GM23338 (cell line): ENCODE measurements around the gene CAMKK2. TPM values are rescaled to one million over a fixed set of nuclear protein-coding genes. Genes with fewer than 3 reads are reported as not detected.

ENCODE experiments used
- ATAC-seq: fragments of 200-7000 bp; cut with Tn5 transposase; 3 replicates; pipeline ENCODE4 v1.9.1; 2020
- DNase-seq: peaks from one replicate; pipeline ENCODE4 v3.0.0-alpha.2; 2015; ENCODE audit warnings: low spot score
- H2AFZ ChIP-seq: fragments of 200-600 bp; sonication (generic); 2 replicates; pipeline ENCODE4 v1.8.0; 2016; ENCODE audit warnings: antibody characterized with exemption, mild to moderate bottlenecking, moderate library complexity
- H3F3A ChIP-seq: fragments of 200-600 bp; sonication (generic); replicated peaks from 2 replicates; pipeline ENCODE4 v1.8.0; 2017; ENCODE audit warnings: antibody characterized with exemption, mixed run types, low read depth
- H3K27ac ChIP-seq: fragments of 200-600 bp; sonication (generic); 2 replicates; pipeline ENCODE4 v1.6.1; 2016; ENCODE audit warnings: low read depth
- H3K27me3 ChIP-seq: fragments of 200-600 bp; sonication (generic); 2 replicates; pipeline ENCODE4 v1.8.0; 2016; ENCODE audit warnings: mild to moderate bottlenecking, mixed run types, moderate library complexity; ENCODE audit not compliant: insufficient read depth
- H3K36me3 ChIP-seq: fragments of 200-600 bp; sonication (generic); 2 replicates; pipeline ENCODE4 v1.8.0; 2016; ENCODE audit warnings: mild to moderate bottlenecking; ENCODE audit not compliant: insufficient read depth
- H3K4me1 ChIP-seq: fragments of 200-600 bp; sonication (generic); 2 replicates; pipeline ENCODE4 v1.8.0; 2016; ENCODE audit warnings: mild to moderate bottlenecking, moderate library complexity; ENCODE audit not compliant: insufficient read depth
- H3K4me2 ChIP-seq: fragments of 200-600 bp; sonication (generic); 2 replicates; pipeline ENCODE4 v1.7.1; 2017; ENCODE audit warnings: mixed run types
- H3K4me3 ChIP-seq: fragments of 200-600 bp; sonication (generic); 2 replicates; pipeline ENCODE4 v1.6.1; 2016; ENCODE audit warnings: mixed run types
- H3K79me2 ChIP-seq: fragments of 200-600 bp; sonication (generic); replicated peaks from 2 replicates; pipeline ENCODE4 v1.8.0; 2017; ENCODE audit warnings: mild to moderate bottlenecking; ENCODE audit not compliant: insufficient read depth
- H3K9me2 ChIP-seq: fragments of 200-600 bp; sonication (generic); 2 replicates; pipeline ENCODE4 v1.8.0; 2017; ENCODE audit not compliant: insufficient read depth
- H4K20me1 ChIP-seq: fragments of 200-600 bp; sonication (generic); replicated peaks from 2 replicates; pipeline ENCODE4 v1.8.0; 2017; ENCODE audit warnings: mild to moderate bottlenecking; ENCODE audit not compliant: insufficient read depth
- H3K27ac Mint-ChIP-seq: 2 replicates; pipeline ENCODE4 v1.8.0; 2020; ENCODE audit warnings: inconsistent platforms, mild to moderate bottlenecking, moderate library complexity, mixed read lengths
- H3K27me3 Mint-ChIP-seq: 3 replicates; pipeline ENCODE4 v1.8.0; 2022; ENCODE audit warnings: low read depth, mild to moderate bottlenecking, moderate library complexity, mixed read lengths, inconsistent platforms; ENCODE audit not compliant: insufficient read depth, poor library complexity
- H3K36me3 Mint-ChIP-seq: 3 replicates; pipeline ENCODE4 v1.8.0; 2021; ENCODE audit warnings: low read depth, mild to moderate bottlenecking, inconsistent platforms, moderate library complexity, mixed read lengths
- H3K4me1 Mint-ChIP-seq: 3 replicates; pipeline ENCODE4 v1.8.0; 2020; ENCODE audit warnings: mild to moderate bottlenecking, inconsistent platforms, mixed read lengths
- H3K4me3 Mint-ChIP-seq: 3 replicates; pipeline ENCODE4 v1.8.0; 2021; ENCODE audit warnings: moderate library complexity, mild to moderate bottlenecking, inconsistent platforms, mixed read lengths
- H3K9me3 Mint-ChIP-seq: 3 replicates; pipeline ENCODE4 v1.8.0; 2020; ENCODE audit warnings: moderate library complexity, mild to moderate bottlenecking, inconsistent platforms, mixed read lengths
- CREB1 ChIP-seq: fragments of 250-450 bp; sonication (Bioruptor Pico); IDR thresholded peaks from 2 replicates; pipeline ENCODE4 v1.5.0; 2020; ENCODE audit warnings: low read depth, mild to moderate bottlenecking, moderate library complexity
- CTCF ChIP-seq, 2 experiments: fragments of 200-600 bp in 1 of 2; sonication (generic) in 1 of 2; conservative IDR thresholded peaks; 2 replicates each; pipeline versions ENCODE4 v1.5.1 to v1.6.1; 2016 to 2017; ENCODE audit warnings: antibody characterized with exemption in 2 of 2, low read depth in 2 of 2, mild to moderate bottlenecking in 2 of 2, moderate library complexity in 1 of 2
- ETS1 ChIP-seq: IDR thresholded peaks from 2 replicates; pipeline ENCODE4 v1.6.1; 2016; ENCODE audit warnings: antibody characterized with exemption
- EZH2 ChIP-seq: fragments of 200-600 bp; sonication (generic); IDR thresholded peaks from one replicate; pipeline ENCODE4 v1.8.0; 2017; ENCODE audit warnings: antibody characterized with exemption, mild to moderate bottlenecking, low read depth; ENCODE audit not compliant: unreplicated experiment
- EZH2phosphoT487 ChIP-seq: fragments of 200-600 bp; sonication (generic); IDR thresholded peaks from one replicate; pipeline ENCODE4 v1.8.1; 2018; ENCODE audit warnings: antibody characterized with exemption; ENCODE audit not compliant: unreplicated experiment
- JUNB ChIP-seq: IDR thresholded peaks from one replicate; pipeline ENCODE4 v1.6.1; 2016; ENCODE audit warnings: antibody characterized with exemption; ENCODE audit not compliant: unreplicated experiment
- REST ChIP-seq: IDR thresholded peaks from one replicate; pipeline ENCODE4 v1.6.1; 2018; ENCODE audit warnings: antibody characterized with exemption; ENCODE audit not compliant: unreplicated experiment
- STAT1 ChIP-seq: IDR thresholded peaks from one replicate; pipeline ENCODE4 v1.6.1; 2016; ENCODE audit warnings: antibody characterized with exemption; ENCODE audit not compliant: unreplicated experiment
- ZNF114 ChIP-seq: fragments of 250-450 bp; sonication (Bioruptor Pico); IDR thresholded peaks from 2 replicates; pipeline ENCODE4 v1.5.0; 2020; ENCODE audit warnings: mild to moderate bottlenecking, moderate library complexity
- ZNF331 ChIP-seq: fragments of 250-450 bp; sonication (Bioruptor Pico); IDR thresholded peaks from 2 replicates; pipeline ENCODE4 v1.5.0; 2020; ENCODE audit warnings: low read depth, mild to moderate bottlenecking, moderate library complexity
- polyA plus RNA-seq: library from polyadenylated mRNA; unstranded; fragments of >200 nt; fragmentation: Nextera tagmentation; extraction: Ambion mirVana; gene quantifications from 2 replicates; pipeline ENCODE4 v1.2.1, GENCODE V29; 2016
- total RNA-seq: library from RNA; depleted of rRNA; stranded (reverse); fragments of >200 nt; shearing (Covaris generic); gene quantifications from 2 replicates; pipeline ENCODE4 v1.2.3, GENCODE V29; 2014
- TF ChIP-seq, protein P1 (sequence below): fragments of 250-450 bp; sonication (Bioruptor Pico); IDR thresholded peaks from 2 replicates; pipeline ENCODE4 v1.5.0; 2020; ENCODE audit warnings: mild to moderate bottlenecking, moderate library complexity

Gene CAMKK2
- total and polyA plus RNA-seq, 2 experiments from 2014 or later: 10.3 to 26.4 TPM

GRCh38 chr12:121196902-121197301 is 99.6 kb downstream of the CAMKK2 start (continued):
- TF ChIP-seq STAT1: no peak
- no peak for TF ChIP-seq EZH2
- TF ChIP-seq EZH2phosphoT487: no peak
- TF ChIP-seq JUNB: no peak
- TF ChIP-seq ETS1: no peak

- Histone ChIP-seq H3F3A (no peaks in the 10 kb centered on the region), H3K36me3 (no peaks in the 10 kb centered on the region), H4K20me1 (no peaks in the 10 kb centered on the region), H3K27me3 (no peaks in the 10 kb centered on the region), H3K27ac (no peak overlapping the region), H2AFZ (no peak overlapping the region), H3K4me1 (no peaks in the 10 kb centered on the region), H3K79me2 (no peaks in the 10 kb centered on the region), H3K4me3 (no peak overlapping the region), H3K4me2 (no peak overlapping the region), H3K9me2 (no peaks in the 10 kb centered on the region)
- no peak overlapping the region for H3K4me3 Mint-ChIP-seq
- H3K4me1 Mint-ChIP-seq: no peaks in the 10 kb centered on the region
- H3K36me3 Mint-ChIP-seq: no peaks in the 10 kb centered on the region; the same call in 2 of the 3 replicates
- peaks cover 2% of the 10 kb centered on the region for H3K27me3 Mint-ChIP-seq
- no peak overlapping the region for H3K27ac Mint-ChIP-seq
- DNase-seq: no peak
- no peaks in the 10 kb centered on the region for H3K9me3 Mint-ChIP-seq
- no peak for ATAC-seq
- TF ChIP-seq CTCF (conservative IDR thresholded peaks at IDR 0.05; ENCODE audit: low read depth in 2 of 2) (no peak), STAT1 (no peak), CREB1 (CRISPR knock-in tag) (no peak), ZNF114 (CRISPR knock-in tag) (no peak), JUNB (no peak), ZNF331 (CRISPR knock-in tag) (no peak), ETS1 (no peak), EZH2 (no peak), EZH2phosphoT487 (no peak), REST (no peak)
- TF ChIP-seq, protein P1, sequence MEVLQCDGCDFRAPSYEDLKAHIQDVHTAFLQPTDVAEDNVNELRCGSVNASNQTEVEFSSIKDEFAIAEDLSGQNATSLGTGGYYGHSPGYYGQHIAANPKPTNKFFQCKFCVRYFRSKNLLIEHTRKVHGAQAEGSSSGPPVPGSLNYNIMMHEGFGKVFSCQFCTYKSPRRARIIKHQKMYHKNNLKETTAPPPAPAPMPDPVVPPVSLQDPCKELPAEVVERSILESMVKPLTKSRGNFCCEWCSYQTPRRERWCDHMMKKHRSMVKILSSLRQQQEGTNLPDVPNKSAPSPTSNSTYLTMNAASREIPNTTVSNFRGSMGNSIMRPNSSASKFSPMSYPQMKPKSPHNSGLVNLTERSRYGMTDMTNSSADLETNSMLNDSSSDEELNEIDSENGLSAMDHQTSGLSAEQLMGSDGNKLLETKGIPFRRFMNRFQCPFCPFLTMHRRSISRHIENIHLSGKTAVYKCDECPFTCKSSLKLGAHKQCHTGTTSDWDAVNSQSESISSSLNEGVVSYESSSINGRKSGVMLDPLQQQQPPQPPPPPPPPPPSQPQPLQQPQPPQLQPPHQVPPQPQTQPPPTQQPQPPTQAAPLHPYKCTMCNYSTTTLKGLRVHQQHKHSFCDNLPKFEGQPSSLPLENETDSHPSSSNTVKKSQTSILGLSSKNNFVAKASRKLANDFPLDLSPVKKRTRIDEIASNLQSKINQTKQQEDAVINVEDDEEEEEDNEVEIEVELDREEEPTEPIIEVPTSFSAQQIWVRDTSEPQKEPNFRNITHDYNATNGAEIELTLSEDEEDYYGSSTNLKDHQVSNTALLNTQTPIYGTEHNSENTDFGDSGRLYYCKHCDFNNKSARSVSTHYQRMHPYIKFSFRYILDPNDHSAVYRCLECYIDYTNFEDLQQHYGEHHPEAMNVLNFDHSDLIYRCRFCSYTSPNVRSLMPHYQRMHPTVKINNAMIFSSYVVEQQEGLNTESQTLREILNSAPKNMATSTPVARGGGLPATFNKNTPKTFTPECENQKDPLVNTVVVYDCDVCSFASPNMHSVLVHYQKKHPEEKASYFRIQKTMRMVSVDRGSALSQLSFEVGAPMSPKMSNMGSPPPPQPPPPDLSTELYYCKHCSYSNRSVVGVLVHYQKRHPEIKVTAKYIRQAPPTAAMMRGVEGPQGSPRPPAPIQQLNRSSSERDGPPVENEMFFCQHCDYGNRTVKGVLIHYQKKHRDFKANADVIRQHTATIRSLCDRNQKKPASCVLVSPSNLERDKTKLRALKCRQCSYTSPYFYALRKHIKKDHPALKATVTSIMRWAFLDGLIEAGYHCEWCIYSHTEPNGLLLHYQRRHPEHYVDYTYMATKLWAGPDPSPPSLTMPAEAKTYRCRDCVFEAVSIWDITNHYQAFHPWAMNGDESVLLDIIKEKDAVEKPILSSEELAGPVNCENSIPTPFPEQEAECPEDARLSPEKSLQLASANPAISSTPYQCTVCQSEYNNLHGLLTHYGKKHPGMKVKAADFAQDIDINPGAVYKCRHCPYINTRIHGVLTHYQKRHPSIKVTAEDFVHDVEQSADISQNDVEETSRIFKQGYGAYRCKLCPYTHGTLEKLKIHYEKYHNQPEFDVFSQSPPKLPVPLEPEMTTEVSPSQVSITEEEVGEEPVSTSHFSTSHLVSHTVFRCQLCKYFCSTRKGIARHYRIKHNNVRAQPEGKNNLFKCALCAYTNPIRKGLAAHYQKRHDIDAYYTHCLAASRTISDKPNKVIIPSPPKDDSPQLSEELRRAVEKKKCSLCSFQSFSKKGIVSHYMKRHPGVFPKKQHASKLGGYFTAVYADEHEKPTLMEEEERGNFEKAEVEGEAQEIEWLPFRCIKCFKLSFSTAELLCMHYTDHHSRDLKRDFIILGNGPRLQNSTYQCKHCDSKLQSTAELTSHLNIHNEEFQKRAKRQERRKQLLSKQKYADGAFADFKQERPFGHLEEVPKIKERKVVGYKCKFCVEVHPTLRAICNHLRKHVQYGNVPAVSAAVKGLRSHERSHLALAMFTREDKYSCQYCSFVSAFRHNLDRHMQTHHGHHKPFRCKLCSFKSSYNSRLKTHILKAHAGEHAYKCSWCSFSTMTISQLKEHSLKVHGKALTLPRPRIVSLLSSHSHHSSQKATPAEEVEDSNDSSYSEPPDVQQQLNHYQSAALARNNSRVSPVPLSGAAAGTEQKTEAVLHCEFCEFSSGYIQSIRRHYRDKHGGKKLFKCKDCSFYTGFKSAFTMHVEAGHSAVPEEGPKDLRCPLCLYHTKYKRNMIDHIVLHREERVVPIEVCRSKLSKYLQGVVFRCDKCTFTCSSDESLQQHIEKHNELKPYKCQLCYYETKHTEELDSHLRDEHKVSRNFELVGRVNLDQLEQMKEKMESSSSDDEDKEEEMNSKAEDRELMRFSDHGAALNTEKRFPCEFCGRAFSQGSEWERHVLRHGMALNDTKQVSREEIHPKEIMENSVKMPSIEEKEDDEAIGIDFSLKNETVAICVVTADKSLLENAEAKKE (CRISPR knock-in tag): no peak
These were observed 105.4 kb downstream of the CAMKK2 start for GRCh38 chr12:121191151-121191550.
